ENCODE measurements around the gene DNAJB6.

DNA sequence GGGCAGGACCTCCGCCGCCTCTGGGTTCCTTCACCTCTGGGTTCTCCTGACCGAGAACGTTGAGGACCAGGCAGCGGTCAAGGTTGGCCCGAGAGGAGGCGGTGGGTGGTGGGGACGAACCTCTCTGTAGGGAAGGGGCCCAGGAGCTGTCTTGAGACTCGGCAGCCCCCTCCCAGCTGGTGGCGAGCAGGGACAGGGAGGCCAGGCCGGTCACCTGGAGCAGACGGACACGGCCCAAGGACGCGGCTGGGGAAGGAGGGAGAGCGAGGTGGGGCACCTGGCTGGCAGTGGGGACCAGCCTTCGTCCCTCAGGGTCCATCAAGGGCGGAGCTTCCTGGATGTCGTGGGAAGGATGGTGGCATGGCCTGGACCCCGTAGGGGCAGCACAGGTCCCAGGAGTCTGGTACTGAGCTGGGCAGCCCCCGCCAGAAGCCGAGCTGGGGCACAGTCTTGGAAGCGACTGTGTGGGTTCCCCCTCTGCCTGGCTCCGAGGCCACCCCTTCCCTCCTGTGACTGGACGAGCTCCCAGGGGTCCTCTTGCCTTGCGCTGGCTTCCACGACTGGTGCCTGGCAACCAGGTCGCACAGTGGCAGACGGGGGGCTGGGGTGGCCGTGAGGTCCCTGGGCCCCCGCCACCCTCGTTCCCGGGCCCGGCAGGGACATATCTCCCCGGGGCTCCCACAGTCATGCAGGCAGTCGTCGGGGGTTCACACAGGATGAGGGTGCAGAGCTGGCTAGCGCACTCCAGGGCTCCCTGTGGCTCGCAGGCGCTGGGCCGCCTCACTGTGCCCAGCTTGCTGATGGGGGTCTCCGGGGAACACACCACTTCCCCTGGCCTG lies 89.9 kb downstream of the DNAJB6 start:
- TF ChIP-seq POLR2A (IDR thresholded peaks at IDR 0.05): no peak
- TF ChIP-seq, protein P1, sequence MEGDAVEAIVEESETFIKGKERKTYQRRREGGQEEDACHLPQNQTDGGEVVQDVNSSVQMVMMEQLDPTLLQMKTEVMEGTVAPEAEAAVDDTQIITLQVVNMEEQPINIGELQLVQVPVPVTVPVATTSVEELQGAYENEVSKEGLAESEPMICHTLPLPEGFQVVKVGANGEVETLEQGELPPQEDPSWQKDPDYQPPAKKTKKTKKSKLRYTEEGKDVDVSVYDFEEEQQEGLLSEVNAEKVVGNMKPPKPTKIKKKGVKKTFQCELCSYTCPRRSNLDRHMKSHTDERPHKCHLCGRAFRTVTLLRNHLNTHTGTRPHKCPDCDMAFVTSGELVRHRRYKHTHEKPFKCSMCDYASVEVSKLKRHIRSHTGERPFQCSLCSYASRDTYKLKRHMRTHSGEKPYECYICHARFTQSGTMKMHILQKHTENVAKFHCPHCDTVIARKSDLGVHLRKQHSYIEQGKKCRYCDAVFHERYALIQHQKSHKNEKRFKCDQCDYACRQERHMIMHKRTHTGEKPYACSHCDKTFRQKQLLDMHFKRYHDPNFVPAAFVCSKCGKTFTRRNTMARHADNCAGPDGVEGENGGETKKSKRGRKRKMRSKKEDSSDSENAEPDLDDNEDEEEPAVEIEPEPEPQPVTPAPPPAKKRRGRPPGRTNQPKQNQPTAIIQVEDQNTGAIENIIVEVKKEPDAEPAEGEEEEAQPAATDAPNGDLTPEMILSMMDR (IDR thresholded peaks at IDR 0.05): no peak

Measured in stomach (tissue), 4 donors.